ENCODE data around the gene KCNK5. TPM values are rescaled to one million over a fixed set of nuclear protein-coding genes. Genes with fewer than 3 reads are reported as not detected.

KCNK5 gene
- total RNA-seq, 4 donors from 2014 or later: 10.0 to 110 (median 49.7) TPM

GRCh38 chr6:39143238-39143930 lies 85.9 kb downstream of the KCNK5 start:
- TF ChIP-seq POLR2A (IDR thresholded peaks at IDR 0.05) (no peak), CTCF (IDR thresholded peaks at IDR 0.05) (no peak)
- intact Hi-C loops (cut with DNase I; ENCODE audit: low total_unique reads): no loop called here

GRCh38 chr6:39140556-39141167 lies 88.6 kb downstream of the KCNK5 start:
- intact Hi-C loops (cut with DNase I; ENCODE audit: low total_unique reads): no loop called here
- TF ChIP-seq CTCF (IDR thresholded peaks at IDR 0.05) (no peak), POLR2A (IDR thresholded peaks at IDR 0.05) (no peak)
- no peak overlapping the region for H3K4me3 ChIP-seq (ENCODE audit: low read depth, poor library complexity, severe bottlenecking)
- 61 to 73% methylated on average over 7 of the region's 7 CpGs for WGBS, 2 donors
- no peak for DNase-seq (ENCODE audit: low spot score in 2 of 2)

More at GRCh38 chr6:39143238-39143930, 85.9 kb downstream of the KCNK5 start:
- no peak for DNase-seq (ENCODE audit: low spot score in 2 of 2)
- H3K4me3 ChIP-seq (ENCODE audit: low read depth, poor library complexity, severe bottlenecking): no peak overlapping the region
- 43 to 49% methylated on average over 13 of the region's 13 CpGs for WGBS, 2 donors

Other genes with a start within 250 kb of the KCNK5 start
- gene GLP1R, start 180.7 kb downstream of the KCNK5 start, total RNA-seq: 1 to 10 TPM in 1 of 4 donors, under 1 TPM in 1, not detected in 2; 0.10 to 1.3 TPM
- 10 to 100 TPM in 3 of 4 donors, 1 to 10 TPM in 1; 9.1 to 16.5 (median 15.1) TPM for gene SAYSD1, start 114.3 kb downstream of the KCNK5 start, total RNA-seq
- gene KCNK17, start 84.9 kb upstream of the KCNK5 start, total RNA-seq: under 1 TPM in 1 of 4 donors, not detected in 3; 0.39 TPM
- not detected for gene KCNK16, start 93.2 kb upstream of the KCNK5 start, total RNA-seq